Endometrium (tissue), 2 donors: Measurements from ENCODE around the gene THOC6.
"Not testable (repeated sequence)": the region's sequence is repeated elsewhere in the genome, so short reads cannot be mapped to it uniquely, and the experiment has no call there.

Source experiments
- FAIRE-seq: peaks from 2 replicates; lab custom pipeline; 2012; peaks lifted over from hg19 to GRCh38; lab: Jason Lieb, UNC
- donor health status: control.
- donor health status: control.

The THOC6 gene

DNA sequence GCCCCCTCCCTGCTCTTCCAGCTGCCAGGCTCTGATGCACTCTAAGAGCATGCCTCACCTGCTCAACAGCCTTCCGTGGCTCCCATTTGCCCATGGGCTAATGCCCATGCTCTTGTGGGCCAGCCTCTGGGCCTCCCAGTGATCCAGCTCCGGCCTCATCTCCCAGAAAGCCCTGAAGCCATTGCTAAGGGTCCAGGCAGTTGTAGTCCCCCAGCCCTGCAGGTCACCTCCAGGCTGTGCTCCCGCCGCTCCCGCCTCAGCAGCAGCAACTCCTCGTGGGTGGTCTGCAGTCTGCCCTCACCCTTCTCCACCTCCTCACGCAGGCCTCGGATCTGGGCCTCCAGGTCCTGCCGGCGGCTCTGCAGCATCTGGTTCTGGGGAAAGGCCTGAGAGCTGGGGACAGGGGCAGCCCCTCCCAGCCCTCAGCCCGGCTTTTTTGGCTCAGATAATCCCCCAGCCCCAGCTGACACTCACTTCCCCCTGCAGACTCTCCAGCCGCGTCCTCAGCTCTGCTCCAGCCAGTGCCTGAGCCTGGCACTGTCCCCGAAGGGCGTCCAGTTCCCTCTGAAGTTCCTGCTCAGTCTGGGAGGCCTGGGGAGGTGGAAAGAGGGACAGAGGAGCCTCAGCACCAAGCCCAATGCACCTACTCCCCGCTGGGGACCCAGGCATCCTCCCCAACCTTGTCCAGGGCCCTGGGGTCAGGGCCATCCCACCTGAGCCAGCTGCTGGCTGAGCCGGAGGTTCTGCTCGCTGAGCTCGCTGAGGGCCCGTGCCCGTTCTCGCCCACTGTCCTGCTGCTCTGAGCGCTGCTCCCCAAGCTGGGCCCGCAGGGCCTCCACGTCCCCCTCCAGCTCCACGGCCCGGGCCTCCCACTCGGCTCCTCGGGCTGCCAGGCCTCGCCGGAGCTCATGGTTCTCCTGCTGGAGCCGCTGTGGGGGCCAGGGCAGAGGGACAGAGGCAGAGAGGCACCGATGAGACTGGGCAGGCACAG is 6.7 kb downstream of the THOC6 start:
- FAIRE-seq = no peak

GRCh38 chr16:3032624-3033023 is 8.8 kb downstream of the THOC6 start:
- no peak for FAIRE-seq

DNA sequence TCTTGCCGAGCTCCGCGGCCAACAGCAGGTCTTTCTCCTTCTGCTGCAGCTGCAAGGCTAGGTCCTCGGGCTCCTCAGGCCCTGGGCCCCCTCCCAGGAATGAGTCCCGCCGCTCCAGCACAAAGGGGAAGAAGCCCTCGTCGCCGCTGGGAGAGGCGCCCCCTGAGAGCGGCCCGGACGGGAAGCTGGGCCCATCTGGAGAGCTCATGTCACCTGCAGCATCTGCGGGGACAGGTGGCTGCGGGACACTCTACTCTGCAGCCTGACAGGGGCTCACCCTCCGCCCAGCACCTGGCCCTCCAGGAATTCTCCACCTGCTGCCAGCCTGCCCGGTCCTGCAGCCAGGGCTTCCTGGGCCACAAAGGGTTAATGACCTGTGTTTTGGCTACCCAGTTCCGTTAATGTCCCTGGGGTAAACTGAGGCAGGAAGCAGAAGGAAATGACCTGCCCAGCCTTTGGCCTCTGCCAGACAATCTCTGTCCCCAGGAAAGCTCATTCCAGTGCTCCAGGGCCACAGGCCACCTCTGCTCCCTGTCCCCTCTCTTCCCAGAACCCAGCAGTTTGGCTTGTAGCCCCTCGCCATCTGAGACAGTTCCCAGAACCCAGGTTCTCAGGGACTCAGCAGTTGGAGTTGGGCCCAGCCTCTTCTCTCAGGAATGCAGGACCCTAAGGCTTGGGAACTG is 11.6 kb downstream of the THOC6 start:
- FAIRE-seq = no peak

GRCh38 chr16:3035972-3036725 is 12.3 kb downstream of the THOC6 start:
- no peak for FAIRE-seq

GRCh38 chr16:3036726-3037315 is 13.0 kb downstream of the THOC6 start, which contains the start of gene BICDL2:
TSS of gene BICDL2 (minus strand) at chr16:3036944. CDS start at chr16:3035496, 1,448 bp downstream.
- no peak for FAIRE-seq

DNA sequence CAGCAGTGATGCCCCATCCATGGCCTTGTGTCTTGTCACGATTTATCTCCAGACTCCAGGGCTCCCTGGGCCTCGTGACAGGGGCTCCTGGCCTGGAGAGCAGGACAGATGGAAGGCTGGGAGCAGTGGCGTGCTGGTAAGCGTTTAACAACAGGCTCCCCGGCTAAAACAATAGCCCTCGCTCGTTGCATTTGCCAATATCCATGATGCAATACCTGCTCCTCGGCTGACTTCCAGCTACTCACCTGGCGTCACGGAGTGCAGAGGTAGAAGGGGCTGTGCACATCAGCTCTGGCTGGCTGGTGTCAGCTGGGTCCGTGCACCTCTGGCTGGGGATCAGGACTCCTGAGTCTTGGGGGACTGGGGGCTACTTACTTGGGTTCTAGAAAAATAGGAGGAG is 14.4 kb downstream of the THOC6 start:
- FAIRE-seq = no peak

DNA sequence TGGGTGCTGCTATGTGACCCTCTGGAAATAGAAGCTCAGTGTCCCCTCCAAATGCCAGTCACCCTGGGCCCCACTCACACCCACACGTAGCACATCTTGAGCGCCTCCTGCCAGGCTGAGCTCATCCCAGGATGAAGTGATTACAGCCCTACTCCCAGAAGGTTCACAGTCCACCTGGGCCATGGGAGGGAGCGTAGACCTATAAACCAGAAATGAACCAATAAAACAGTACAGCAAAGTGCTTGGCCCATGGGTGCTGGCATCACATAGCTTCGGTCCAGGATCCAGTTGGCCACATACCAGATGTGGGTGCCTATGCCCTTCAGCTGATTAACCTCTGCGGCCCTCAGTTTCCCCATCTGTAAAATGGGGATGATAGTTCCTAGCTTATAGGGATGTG is 15.1 kb downstream of the THOC6 start:
- FAIRE-seq = no peak

- FAIRE-seq = no peak
These were observed 18.5 kb downstream of the THOC6 start for GRCh38 chr16:3042376-3042775.

- FAIRE-seq = no peak
These were observed 20.9 kb downstream of the THOC6 start for GRCh38 chr16:3044708-3045107.

GRCh38 chr16:3045758-3046640 is 22.2 kb downstream of the THOC6 start, which contains the start of gene MMP25:
TSS of gene MMP25 (plus strand) at chr16:3046561. CDS start at chr16:3046918, 357 bp downstream.
- FAIRE-seq = no peak

DNA sequence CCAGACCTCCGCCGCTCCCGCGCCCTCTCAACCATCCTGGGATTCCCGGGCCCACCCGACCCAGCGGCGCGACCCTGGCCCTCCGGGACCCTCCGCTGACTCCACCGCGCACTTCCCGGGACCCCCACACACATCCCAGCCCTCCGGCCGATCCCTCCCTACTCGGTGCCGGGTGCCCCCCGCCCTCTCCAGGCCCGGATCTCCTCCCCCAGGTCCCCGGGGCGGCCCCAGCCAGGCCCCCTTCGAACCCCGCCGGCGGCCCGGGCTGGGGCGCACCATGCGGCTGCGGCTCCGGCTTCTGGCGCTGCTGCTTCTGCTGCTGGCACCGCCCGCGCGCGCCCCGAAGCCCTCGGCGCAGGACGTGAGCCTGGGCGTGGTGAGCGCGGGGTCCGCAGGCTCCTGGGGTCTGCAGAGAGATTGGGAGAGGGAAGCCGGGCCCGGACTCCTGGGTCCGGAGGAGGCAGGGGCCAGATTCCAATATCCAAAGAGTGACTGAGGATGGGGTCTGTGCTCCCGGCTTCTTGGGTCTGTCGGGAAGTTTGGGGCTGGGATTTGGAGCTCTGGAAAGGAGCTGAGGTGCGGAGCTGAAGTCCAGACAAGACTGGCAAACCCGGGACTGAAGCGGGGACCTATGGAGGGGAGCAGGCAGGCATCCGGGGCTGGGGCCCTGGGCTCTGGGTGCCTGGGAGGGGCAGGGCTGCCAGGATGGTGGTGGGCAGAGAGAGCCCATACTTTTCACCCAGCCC is 23.0 kb downstream of the THOC6 start:
- FAIRE-seq = no peak

GRCh38 chr16:3047387-3047720 is 23.5 kb downstream of the THOC6 start:
- FAIRE-seq = no peak

DNA sequence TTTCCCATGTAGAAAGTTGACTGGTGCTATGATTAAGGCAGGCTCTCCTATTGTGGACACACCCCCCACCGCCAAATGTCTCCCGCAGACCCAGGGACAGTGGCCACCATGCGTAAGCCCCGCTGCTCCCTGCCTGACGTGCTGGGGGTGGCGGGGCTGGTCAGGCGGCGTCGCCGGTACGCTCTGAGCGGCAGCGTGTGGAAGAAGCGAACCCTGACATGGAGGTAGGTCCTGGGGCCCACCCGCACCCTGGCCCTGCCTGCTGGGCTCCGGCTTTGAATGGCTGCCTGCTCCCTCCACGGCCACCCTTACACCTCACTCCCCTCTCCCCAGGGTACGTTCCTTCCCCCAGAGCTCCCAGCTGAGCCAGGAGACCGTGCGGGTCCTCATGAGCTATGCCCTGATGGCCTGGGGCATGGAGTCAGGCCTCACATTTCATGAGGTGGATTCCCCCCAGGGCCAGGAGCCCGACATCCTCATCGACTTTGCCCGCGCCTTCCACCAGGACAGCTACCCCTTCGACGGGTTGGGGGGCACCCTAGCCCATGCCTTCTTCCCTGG is 26.2 kb downstream of the THOC6 start:
- FAIRE-seq = no peak

DNA sequence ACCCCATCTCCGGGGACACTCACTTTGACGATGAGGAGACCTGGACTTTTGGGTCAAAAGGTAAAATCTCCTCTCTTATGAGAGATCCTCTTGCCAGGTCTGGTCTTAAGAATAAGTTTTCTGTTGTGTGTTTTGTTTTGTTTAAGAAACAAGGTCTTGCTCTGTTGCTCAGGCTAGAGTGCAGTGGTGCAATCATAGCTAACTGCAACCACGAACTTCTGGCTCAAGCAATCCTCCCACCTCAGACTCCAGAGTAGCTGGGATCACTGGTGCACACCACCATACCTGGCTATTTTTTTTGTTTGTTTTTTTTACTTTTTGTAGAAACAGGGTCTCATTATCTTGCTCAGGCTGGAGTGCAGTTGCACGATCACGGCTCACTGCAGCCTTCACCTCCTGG is 26.7 kb downstream of the THOC6 start:
- FAIRE-seq = no peak

GRCh38 chr16:3051009-3051408 is 27.2 kb downstream of the THOC6 start:
- no peak for FAIRE-seq

GRCh38 chr16:3051494-3051893 is 27.7 kb downstream of the THOC6 start:
- FAIRE-seq = no peak

- not testable (repeated sequence) for FAIRE-seq
These were observed 28.9 kb downstream of the THOC6 start for GRCh38 chr16:3052571-3053329.

DNA sequence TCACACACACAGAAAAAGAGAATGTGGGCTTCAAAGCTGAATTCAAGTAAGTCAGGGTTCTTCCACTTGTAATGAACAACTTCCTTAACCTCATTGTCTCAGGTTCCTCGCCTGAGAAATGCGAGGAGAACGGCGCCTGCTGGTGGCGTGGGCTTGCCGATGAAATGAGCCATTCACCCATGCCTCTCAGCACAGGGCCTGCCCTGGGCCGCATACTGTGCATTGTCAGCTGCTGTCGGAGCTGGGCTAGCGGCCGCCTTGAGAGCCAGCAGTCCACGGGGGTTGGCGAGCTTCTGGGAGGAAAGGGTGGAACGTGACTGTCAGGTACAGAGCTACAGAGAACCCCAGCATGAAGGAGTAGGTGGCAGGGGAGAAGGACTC is 29.5 kb downstream of the THOC6 start:
- not testable (repeated sequence) for FAIRE-seq
